GM19035 (cell line): Measurements from ENCODE around the gene USP25.
"Not testable (repeated sequence)": the region's sequence is repeated elsewhere in the genome, so short reads cannot be mapped to it uniquely, and the experiment has no call there.

ENCODE experiments used
- ATAC-seq: cut with Tn5 transposase; IDR thresholded peaks from one replicate; pipeline ENCODE4 v1.9.1; 2021; ENCODE audit not compliant: unreplicated experiment

Gene USP25

GRCh38 chr21:15732290-15732995 lies 2.7 kb downstream of the USP25 start:
- peak; percentile 52 for ATAC-seq

GRCh38 chr21:15732996-15733329 lies 3.2 kb downstream of the USP25 start:
- ATAC-seq: no peak

GRCh38 chr21:15735409-15735808 lies 5.6 kb downstream of the USP25 start:
- ATAC-seq: no peak

- ATAC-seq: not testable (repeated sequence)
Measured at GRCh38 chr21:15735931-15736330, 6.1 kb downstream of the USP25 start.

- not testable (repeated sequence) for ATAC-seq
Measured at GRCh38 chr21:15738779-15739178, 9.0 kb downstream of the USP25 start.

- no peak for ATAC-seq
Measured at GRCh38 chr21:15740383-15740782, 10.6 kb downstream of the USP25 start.

GRCh38 chr21:15741510-15741909 lies 11.7 kb downstream of the USP25 start:
- ATAC-seq: no peak

GRCh38 chr21:15742052-15742670 lies 12.4 kb downstream of the USP25 start:
- no peak for ATAC-seq

GRCh38 chr21:15742694-15743093 lies 12.9 kb downstream of the USP25 start:
- no peak for ATAC-seq

GRCh38 chr21:15743593-15743992 lies 13.8 kb downstream of the USP25 start:
- no peak for ATAC-seq

GRCh38 chr21:15744926-15745325 lies 15.1 kb downstream of the USP25 start:
- no peak for ATAC-seq

GRCh38 chr21:15748586-15748985 lies 18.8 kb downstream of the USP25 start:
- ATAC-seq: no peak

GRCh38 chr21:15749082-15749860 lies 19.5 kb downstream of the USP25 start:
- ATAC-seq: no peak

- no peak for ATAC-seq
Measured at GRCh38 chr21:15749861-15750159, 20.0 kb downstream of the USP25 start.

GRCh38 chr21:15751037-15751436 lies 21.3 kb downstream of the USP25 start:
- ATAC-seq: no peak

GRCh38 chr21:15751546-15751945 lies 21.8 kb downstream of the USP25 start:
- no peak for ATAC-seq

GRCh38 chr21:15752763-15753407 lies 23.1 kb downstream of the USP25 start:
- no peak for ATAC-seq

- ATAC-seq: no peak
Measured at GRCh38 chr21:15753741-15754140, 24.0 kb downstream of the USP25 start.

GRCh38 chr21:15754640-15755039 lies 24.9 kb downstream of the USP25 start:
- no peak for ATAC-seq

GRCh38 chr21:15755125-15755524 lies 25.3 kb downstream of the USP25 start:
- ATAC-seq: no peak

GRCh38 chr21:15759469-15759868 lies 29.7 kb downstream of the USP25 start:
- ATAC-seq: no peak
